ENCODE data around the gene BCL7C.
"Not testable (repeated sequence)": the region's sequence is repeated elsewhere in the genome, so short reads cannot be mapped to it uniquely, and the experiment has no call there.

BCL7C gene

DNA sequence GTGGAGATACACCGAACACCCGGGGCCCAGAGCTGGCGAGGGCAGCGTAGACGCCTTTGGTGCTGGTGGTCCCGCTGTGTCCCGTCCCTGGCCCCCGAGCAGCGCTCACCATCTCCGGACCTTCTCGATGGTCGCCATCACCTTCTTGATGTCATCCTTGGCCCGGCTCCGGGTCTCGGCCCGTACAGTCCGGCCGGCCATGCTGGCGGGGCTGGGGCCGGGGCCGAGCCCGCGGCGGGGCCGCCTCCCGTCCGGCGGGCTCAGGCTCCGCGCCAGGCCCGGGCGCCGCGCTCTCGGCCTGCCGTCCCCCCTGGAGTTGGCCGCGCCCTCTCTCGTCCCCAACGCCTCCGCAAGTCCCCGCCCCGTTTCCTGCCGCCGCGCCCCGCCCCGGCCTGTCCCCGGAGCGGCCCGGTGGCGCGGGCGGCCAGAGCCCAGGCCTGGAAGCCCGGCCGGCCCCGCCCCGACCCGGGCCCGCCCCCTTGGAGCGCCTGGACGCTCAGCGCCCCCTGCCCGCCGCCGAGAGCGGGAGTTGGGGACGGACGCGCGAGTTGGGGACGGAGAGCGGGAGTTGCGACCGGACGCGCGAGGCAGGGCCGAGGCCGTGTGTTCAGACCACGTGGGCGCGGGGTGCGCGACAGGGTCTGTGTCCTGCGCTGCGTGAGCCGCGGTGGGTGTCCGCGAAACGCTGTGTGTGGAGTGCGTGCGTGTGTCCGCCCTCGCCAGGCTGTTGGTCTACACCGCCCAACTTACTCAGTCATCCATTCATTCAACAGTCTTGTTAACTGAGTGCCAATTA, at the start of gene BCL7C:
TSS of gene BCL7C (minus strand) at position 334 of the 796 bp plus-strand sequence. CDS start at position 201, 133 bp downstream.
- peak within 1 kb of the TSS; percentile 91 to 96 for H3K4me3 ChIP-seq (ENCODE audit: low read length in 2 of 2)
- H3K9ac ChIP-seq (ENCODE audit: low read depth in 1 of 2, low read length in 2 of 2): peak within 1 kb of the TSS; percentile 97 to 98
- H3K9me3 ChIP-seq (ENCODE audit: control insufficient read depth in 2 of 2, low read length in 2 of 2): no peaks in the 10 kb centered on the region
- H3K27me3 ChIP-seq (ENCODE audit: control insufficient read depth in 2 of 2, insufficient read depth in 2 of 2, low read length in 2 of 2): no peaks in the 10 kb centered on the region
- H3K27ac ChIP-seq (ENCODE audit: low read depth in 2 of 2, low read length in 2 of 2): peak within 1 kb of the TSS; percentile 92
- peaks cover 3 to 7% of the 10 kb centered on the region in 2 donors for H3K36me3 ChIP-seq (ENCODE audit: control insufficient read depth in 2 of 2, insufficient read depth in 2 of 2, low read length in 2 of 2)
- peaks cover 28 to 31% of the 10 kb centered on the region in 2 donors for H3K4me1 ChIP-seq (ENCODE audit: control insufficient read depth in 2 of 2, insufficient read depth in 2 of 2, low read length in 2 of 2)

DNA sequence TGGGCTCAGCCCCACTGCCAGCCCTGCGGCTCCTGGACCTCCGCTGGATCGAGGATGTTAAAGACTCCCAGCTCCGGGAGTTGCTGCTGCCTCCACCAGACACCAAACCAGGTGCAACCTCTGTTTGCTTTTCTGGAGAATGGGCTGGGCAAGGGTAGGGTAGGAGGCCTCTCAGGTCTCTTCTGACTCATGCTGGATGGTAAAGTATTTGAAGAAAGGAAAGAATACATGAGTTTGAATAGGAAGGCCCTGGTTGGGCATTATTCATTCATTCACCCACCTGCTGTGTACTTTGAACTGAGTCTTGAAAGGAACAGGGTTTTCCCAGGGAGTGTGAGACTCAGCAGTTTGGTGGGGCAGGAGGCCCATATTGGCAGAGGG, 48.5 kb upstream of the BCL7C start:
- H3K9me3 ChIP-seq (ENCODE audit: control insufficient read depth in 2 of 2, low read length in 2 of 2): no peaks in the 10 kb centered on the region
- peak overlapping the region; percentile 24 to 44 for H3K9ac ChIP-seq (ENCODE audit: low read depth in 1 of 2, low read length in 2 of 2)
- peak overlapping the region; percentile 37 to 48 for H3K27ac ChIP-seq (ENCODE audit: low read depth in 2 of 2, low read length in 2 of 2)
- peaks cover 0 to 8% of the 10 kb centered on the region in 2 donors for H3K36me3 ChIP-seq (ENCODE audit: control insufficient read depth in 2 of 2, insufficient read depth in 2 of 2, low read length in 2 of 2)
- no peaks in the 10 kb centered on the region for H3K27me3 ChIP-seq (ENCODE audit: control insufficient read depth in 2 of 2, insufficient read depth in 2 of 2, low read length in 2 of 2)
- H3K4me3 ChIP-seq (ENCODE audit: low read length in 2 of 2): peak overlapping the region; percentile 31 to 56
- peaks cover 14% of the 10 kb centered on the region in 2 donors for H3K4me1 ChIP-seq (ENCODE audit: control insufficient read depth in 2 of 2, insufficient read depth in 2 of 2, low read length in 2 of 2)

DNA sequence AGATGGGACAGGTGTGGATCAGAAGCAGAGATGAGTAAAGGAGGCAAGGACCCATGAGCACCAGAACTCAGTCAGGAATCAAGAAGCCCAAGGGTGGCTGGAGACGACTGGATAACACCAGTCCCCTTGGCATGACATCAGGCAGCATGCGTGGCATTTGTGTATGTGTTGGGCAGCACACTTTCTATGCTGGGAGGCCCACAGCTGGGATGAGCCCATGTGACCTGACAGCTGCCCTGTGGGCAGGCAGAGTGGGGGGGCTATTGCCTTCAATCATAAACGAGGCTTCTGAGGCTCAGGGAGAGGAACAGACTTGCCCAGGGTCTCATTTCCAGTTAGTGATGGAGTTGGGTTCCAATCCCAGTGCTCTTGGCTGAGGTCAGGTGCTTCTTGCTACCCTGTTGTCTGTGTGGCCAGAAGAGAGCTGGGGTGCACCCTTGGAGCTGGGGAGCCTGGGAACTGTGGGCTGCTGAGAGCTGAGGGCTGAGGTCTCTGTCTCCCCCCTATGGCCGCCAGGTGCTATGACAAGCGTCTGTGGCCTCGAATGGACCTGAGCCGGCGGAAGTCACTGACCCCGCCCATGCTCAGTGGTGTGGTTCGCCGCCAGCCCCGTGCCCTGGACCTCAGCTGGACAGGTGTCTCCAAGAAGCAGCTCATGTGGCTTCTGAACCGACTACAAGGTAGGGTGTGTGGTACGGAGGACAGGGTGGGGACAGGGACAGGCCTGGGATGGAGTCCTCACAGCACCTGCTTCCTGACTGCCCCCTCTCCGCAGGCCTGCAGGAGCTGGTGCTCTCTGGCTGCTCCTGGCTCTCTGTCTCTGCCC, 47.9 kb upstream of the BCL7C start:
- H3K4me1 ChIP-seq (ENCODE audit: control insufficient read depth in 2 of 2, insufficient read depth in 2 of 2, low read length in 2 of 2): peaks cover 14% of the 10 kb centered on the region in 2 donors
- H3K4me3 ChIP-seq (ENCODE audit: low read length in 2 of 2): peak overlapping the region; percentile 31 to 56
- H3K9ac ChIP-seq (ENCODE audit: low read depth in 1 of 2, low read length in 2 of 2): peak overlapping the region in 1 of 2 donors; percentile 44
- no peaks in the 10 kb centered on the region for H3K27me3 ChIP-seq (ENCODE audit: control insufficient read depth in 2 of 2, insufficient read depth in 2 of 2, low read length in 2 of 2)
- peaks cover 0 to 8% of the 10 kb centered on the region in 2 donors for H3K36me3 ChIP-seq (ENCODE audit: control insufficient read depth in 2 of 2, insufficient read depth in 2 of 2, low read length in 2 of 2)
- peak overlapping the region; percentile 37 to 48 for H3K27ac ChIP-seq (ENCODE audit: low read depth in 2 of 2, low read length in 2 of 2)
- no peaks in the 10 kb centered on the region for H3K9me3 ChIP-seq (ENCODE audit: control insufficient read depth in 2 of 2, low read length in 2 of 2)

DNA sequence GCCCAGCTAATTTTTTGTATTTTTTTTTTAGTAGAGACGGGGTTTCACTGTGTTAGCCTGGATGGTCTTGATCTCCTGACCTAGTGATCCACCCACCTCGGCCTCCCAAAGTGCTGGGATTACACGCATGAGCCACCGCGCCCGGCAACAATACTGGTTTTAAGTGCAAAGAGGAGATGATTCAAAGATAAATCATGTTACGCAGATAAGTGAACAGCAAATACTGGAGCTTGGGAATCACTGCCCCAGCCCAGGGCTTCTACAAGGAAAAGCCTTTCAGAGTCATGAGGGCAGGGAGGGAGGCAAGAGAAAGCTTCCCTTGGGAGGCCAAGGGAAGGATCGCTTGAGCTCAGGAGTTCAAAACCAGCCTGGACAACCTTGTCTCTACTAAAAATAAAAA, 45.7 kb upstream of the BCL7C start:
- H3K9me3 ChIP-seq (ENCODE audit: control insufficient read depth in 2 of 2, low read length in 2 of 2); H3K4me3 ChIP-seq (ENCODE audit: low read length in 2 of 2); H3K27ac ChIP-seq (ENCODE audit: low read depth in 2 of 2, low read length in 2 of 2); H3K9ac ChIP-seq (ENCODE audit: low read depth in 1 of 2, low read length in 2 of 2); H3K27me3 ChIP-seq (ENCODE audit: control insufficient read depth in 2 of 2, insufficient read depth in 2 of 2, low read length in 2 of 2); H3K36me3 ChIP-seq (ENCODE audit: control insufficient read depth in 2 of 2, insufficient read depth in 2 of 2, low read length in 2 of 2): not testable (repeated sequence)
- H3K4me1 ChIP-seq (ENCODE audit: control insufficient read depth in 2 of 2, insufficient read depth in 2 of 2, low read length in 2 of 2): peaks cover 14 to 18% of the 10 kb centered on the region in 2 donors

DNA sequence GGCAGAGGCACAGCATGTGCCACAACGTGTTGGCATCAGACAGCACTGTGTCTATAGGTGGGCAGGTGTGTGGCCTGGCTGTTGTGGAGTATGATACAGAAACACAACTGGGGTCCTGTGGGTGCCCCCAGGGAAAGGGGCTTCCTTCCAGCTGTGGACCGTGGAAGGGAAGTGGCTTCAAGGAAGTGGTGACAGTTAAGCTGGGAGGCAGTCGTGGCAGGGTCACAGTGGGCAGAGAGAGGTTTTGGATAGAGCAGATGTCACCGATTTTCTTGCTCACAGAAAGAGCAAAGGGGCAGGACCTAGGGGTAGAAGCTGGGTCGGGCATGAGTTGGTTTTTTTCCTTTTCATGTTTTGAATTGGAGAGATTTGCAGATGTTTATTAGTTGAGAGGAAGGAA, 43.8 kb upstream of the BCL7C start:
- H3K36me3 ChIP-seq (ENCODE audit: control insufficient read depth in 2 of 2, insufficient read depth in 2 of 2, low read length in 2 of 2): peaks cover 3 to 6% of the 10 kb centered on the region in 2 donors
- H3K4me3 ChIP-seq (ENCODE audit: low read length in 2 of 2): no peak overlapping the region
- H3K9me3 ChIP-seq (ENCODE audit: control insufficient read depth in 2 of 2, low read length in 2 of 2): no peaks in the 10 kb centered on the region
- no peak overlapping the region for H3K9ac ChIP-seq (ENCODE audit: low read depth in 1 of 2, low read length in 2 of 2)
- peaks cover 11 to 15% of the 10 kb centered on the region in 2 donors for H3K4me1 ChIP-seq (ENCODE audit: control insufficient read depth in 2 of 2, insufficient read depth in 2 of 2, low read length in 2 of 2)
- H3K27ac ChIP-seq (ENCODE audit: low read depth in 2 of 2, low read length in 2 of 2): no peak overlapping the region
- no peaks in the 10 kb centered on the region for H3K27me3 ChIP-seq (ENCODE audit: control insufficient read depth in 2 of 2, insufficient read depth in 2 of 2, low read length in 2 of 2)

DNA sequence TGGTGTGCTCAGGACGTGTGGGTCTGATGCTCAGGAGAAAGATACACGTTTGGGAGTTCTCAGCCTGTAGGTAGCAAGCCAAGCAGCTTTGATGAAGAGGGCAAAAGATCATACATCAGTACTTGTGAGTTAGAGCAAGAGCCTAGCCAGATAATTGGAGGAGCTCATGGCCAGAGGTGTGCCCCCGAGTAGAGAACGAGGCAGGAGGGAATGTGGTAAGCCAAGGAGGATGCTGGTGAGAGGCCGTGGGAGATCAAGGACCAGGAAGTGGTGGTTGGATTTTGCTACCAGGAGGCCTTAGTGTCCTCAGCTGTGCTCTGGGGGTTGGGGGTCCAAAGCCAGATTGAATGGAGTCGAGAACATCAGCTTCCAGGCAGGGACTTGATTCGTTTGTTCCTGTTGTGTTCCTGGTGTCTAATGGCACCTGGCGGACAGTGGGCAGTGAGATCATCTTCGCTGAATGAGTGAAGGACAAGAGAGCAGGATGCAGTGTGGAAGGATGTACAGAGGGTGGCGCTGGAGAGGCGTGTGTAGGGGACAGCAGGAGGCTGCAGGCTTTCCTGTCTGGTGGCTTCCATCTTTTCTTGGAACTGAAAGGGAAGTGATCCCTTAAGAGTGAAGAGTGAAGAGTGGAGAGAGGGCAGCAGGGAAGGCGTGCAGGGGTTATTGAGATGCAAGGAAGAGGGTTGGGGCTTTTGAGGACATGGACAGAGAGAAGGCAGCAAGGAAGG, 41.1 kb upstream of the BCL7C start:
- Histone ChIP-seq H3K27me3 (ENCODE audit: control insufficient read depth in 2 of 2, insufficient read depth in 2 of 2, low read length in 2 of 2) (no peaks in the 10 kb centered on the region), H3K4me1 (ENCODE audit: control insufficient read depth in 2 of 2, insufficient read depth in 2 of 2, low read length in 2 of 2) (peaks cover 0 to 3% of the 10 kb centered on the region in 2 donors), H3K9ac (ENCODE audit: low read depth in 1 of 2, low read length in 2 of 2) (no peak overlapping the region), H3K9me3 (ENCODE audit: control insufficient read depth in 2 of 2, low read length in 2 of 2) (no peaks in the 10 kb centered on the region), H3K4me3 (ENCODE audit: low read length in 2 of 2) (no peak overlapping the region), H3K36me3 (ENCODE audit: control insufficient read depth in 2 of 2, insufficient read depth in 2 of 2, low read length in 2 of 2) (peaks cover 17 to 19% of the 10 kb centered on the region in 2 donors), H3K27ac (ENCODE audit: low read depth in 2 of 2, low read length in 2 of 2) (no peak overlapping the region)

DNA sequence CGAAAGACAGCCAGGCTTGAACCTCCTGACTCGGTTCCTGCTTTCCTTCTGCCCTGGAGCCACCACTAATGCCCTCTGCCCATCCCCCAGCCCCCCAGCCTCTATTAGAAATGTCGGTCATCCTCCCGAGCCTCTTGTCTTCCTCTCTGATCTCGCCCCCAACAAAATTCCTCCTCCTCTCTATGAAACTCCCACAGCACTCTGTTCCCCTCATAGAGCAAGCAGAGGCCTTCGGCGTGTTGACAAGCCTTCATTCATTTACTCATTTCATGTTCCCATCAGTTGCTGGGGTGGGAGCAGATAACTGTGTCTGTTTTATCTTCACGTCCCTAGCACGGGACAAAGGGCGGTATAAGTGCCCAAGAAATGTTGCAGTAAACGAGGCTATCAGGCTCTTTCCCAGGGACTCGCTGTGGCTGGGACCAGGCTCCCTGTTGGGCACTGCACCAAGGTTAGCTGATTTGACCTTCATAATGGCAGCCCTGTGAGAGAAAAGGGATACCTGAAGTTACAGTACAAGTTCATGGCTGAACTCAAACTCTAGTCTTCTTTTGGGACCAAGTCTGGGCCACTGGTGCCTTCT, 37.3 kb upstream of the BCL7C start:
- no peak overlapping the region for H3K9ac ChIP-seq (ENCODE audit: low read depth in 1 of 2, low read length in 2 of 2)
- H3K4me3 ChIP-seq (ENCODE audit: low read length in 2 of 2): no peak overlapping the region
- no peaks in the 10 kb centered on the region for H3K9me3 ChIP-seq (ENCODE audit: control insufficient read depth in 2 of 2, low read length in 2 of 2)
- no peak overlapping the region for H3K27ac ChIP-seq (ENCODE audit: low read depth in 2 of 2, low read length in 2 of 2)
- peaks cover 0 to 3% of the 10 kb centered on the region in 2 donors for H3K4me1 ChIP-seq (ENCODE audit: control insufficient read depth in 2 of 2, insufficient read depth in 2 of 2, low read length in 2 of 2)
- peaks cover 22 to 24% of the 10 kb centered on the region in 2 donors for H3K36me3 ChIP-seq (ENCODE audit: control insufficient read depth in 2 of 2, insufficient read depth in 2 of 2, low read length in 2 of 2)
- no peaks in the 10 kb centered on the region for H3K27me3 ChIP-seq (ENCODE audit: control insufficient read depth in 2 of 2, insufficient read depth in 2 of 2, low read length in 2 of 2)

DNA sequence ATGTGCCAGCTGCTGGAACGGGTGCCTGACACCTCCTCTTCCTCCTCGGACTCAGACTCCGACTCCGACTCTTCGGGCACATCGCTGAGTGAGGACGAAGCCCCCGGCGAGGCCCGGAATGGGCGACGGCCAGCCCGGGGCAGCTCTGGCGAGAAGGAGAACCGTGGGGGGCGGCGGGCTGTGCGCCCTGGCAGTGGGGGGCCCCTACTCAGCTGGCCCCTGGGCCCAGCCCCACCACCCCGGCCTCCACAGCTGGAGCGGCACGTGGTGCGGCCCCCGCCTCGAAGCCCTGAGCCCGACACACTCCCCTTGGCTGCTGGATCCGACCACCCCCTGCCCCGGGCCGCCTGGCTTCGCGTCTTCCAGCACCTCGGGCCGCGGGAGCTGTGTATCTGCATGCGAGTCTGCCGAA, 36.3 kb upstream of the BCL7C start:
- peaks cover 0 to 3% of the 10 kb centered on the region in 2 donors for H3K4me1 ChIP-seq (ENCODE audit: control insufficient read depth in 2 of 2, insufficient read depth in 2 of 2, low read length in 2 of 2)
- no peaks in the 10 kb centered on the region for H3K9me3 ChIP-seq (ENCODE audit: control insufficient read depth in 2 of 2, low read length in 2 of 2)
- no peak overlapping the region for H3K27ac ChIP-seq (ENCODE audit: low read depth in 2 of 2, low read length in 2 of 2)
- H3K36me3 ChIP-seq (ENCODE audit: control insufficient read depth in 2 of 2, insufficient read depth in 2 of 2, low read length in 2 of 2): peaks cover 22 to 26% of the 10 kb centered on the region in 2 donors
- no peak overlapping the region for H3K9ac ChIP-seq (ENCODE audit: low read depth in 1 of 2, low read length in 2 of 2)
- no peak overlapping the region for H3K4me3 ChIP-seq (ENCODE audit: low read length in 2 of 2)
- no peaks in the 10 kb centered on the region for H3K27me3 ChIP-seq (ENCODE audit: control insufficient read depth in 2 of 2, insufficient read depth in 2 of 2, low read length in 2 of 2)

DNA sequence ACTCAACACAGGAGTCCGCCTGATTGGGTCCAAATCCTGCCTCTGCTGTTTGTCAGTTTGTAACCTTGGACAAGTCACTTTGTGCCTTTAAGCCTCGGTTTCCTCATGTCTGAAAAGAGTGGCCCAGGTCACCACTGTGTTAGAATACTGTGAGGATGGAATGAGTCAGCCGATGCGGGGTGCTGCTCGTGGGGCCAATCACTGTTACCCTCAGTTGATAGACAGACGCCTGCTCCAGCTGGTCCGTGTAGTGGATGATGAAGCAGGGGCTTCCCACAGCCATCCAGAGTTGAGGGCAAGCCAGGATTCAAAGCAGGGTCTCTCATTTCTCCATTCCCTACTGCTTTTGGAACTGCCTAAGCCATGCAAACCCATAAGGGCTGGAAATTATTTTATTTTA, 35.3 kb upstream of the BCL7C start:
- Histone ChIP-seq H3K4me1 (ENCODE audit: control insufficient read depth in 2 of 2, insufficient read depth in 2 of 2, low read length in 2 of 2) (no peaks in the 10 kb centered on the region), H3K4me3 (ENCODE audit: low read length in 2 of 2) (no peak overlapping the region), H3K36me3 (ENCODE audit: control insufficient read depth in 2 of 2, insufficient read depth in 2 of 2, low read length in 2 of 2) (peaks cover 19 to 26% of the 10 kb centered on the region in 2 donors), H3K27ac (ENCODE audit: low read depth in 2 of 2, low read length in 2 of 2) (no peak overlapping the region), H3K9me3 (ENCODE audit: control insufficient read depth in 2 of 2, low read length in 2 of 2) (no peaks in the 10 kb centered on the region), H3K27me3 (ENCODE audit: control insufficient read depth in 2 of 2, insufficient read depth in 2 of 2, low read length in 2 of 2) (no peaks in the 10 kb centered on the region), H3K9ac (ENCODE audit: low read depth in 1 of 2, low read length in 2 of 2) (no peak overlapping the region)

All from mucosa of rectum (tissue), 2 donors.